Right atrium auricular region (tissue), 2 donors: ENCODE measurements around the gene SELENOS. TPM values are rescaled to one million over a fixed set of nuclear protein-coding genes. Genes with fewer than 3 reads are reported as not detected.
A peak's percentile ranks its signal among the peaks of the same experiment; 100 is the strongest.

Experiments used
- DNase-seq: peaks from one replicate; pipeline ENCODE4 v3.0.0-alpha.2; 2019; ENCODE audit warnings: low spot score
- H3K27ac ChIP-seq, 2 donors: fragments of 200-600 bp; sonication (generic); 1 replicate in 1 of 2; 2 replicates in 1 of 2; pipeline ENCODE4 v1.5.1; 2016 to 2019
- H3K27me3 ChIP-seq, 2 donors: fragments of 200-600 bp; sonication (generic); one replicate each; pipeline versions ENCODE4 v1.5.1 to v1.6.0; 2017 to 2019
- H3K36me3 ChIP-seq: fragments of 200-600 bp; sonication (generic); one replicate; pipeline ENCODE4 v1.5.1; 2016
- H3K4me1 ChIP-seq, 2 donors: fragments of 200-600 bp; sonication (generic); one replicate each; pipeline versions ENCODE4 v1.5.1 to v1.6.0; 2017 to 2019
- H3K4me3 ChIP-seq, 2 donors: fragments of 200-600 bp; sonication (generic); 1 replicate in 1 of 2; 2 replicates in 1 of 2; pipeline ENCODE4 v1.5.1; 2017 to 2019; ENCODE audit warnings: mild to moderate bottlenecking in 1 of 2, moderate library complexity in 1 of 2
- H3K9me3 ChIP-seq, 2 donors: fragments of 200-600 bp; sonication (generic); one replicate each; pipeline ENCODE4 v1.5.1; 2019
- CTCF ChIP-seq, 2 donors: fragments of 200-600 bp; sonication (generic); IDR thresholded peaks; one replicate each; pipeline ENCODE4 v1.5.1; 2019; ENCODE audit warnings: antibody characterized with exemption in 2 of 2
- total RNA-seq, 2 donors: library from RNA; depleted of rRNA; stranded (reverse); fragments of >200 nt; gene quantifications; one replicate each; pipeline ENCODE4 v1.1.0, GENCODE V29; 2016

The SELENOS gene
- total RNA-seq, 2 donors from 2014 or later, result 52.4 to 60.6 TPM

GRCh38 chr15:101242999-101243336 is 34.3 kb downstream of the SELENOS start:
- peak overlapping the region; percentile 40 to 41 for H3K27ac ChIP-seq
- DNase-seq, result no peak
- no peak for TF ChIP-seq CTCF (IDR thresholded peaks at IDR 0.05)
- peaks cover 0 to 89% of the 10 kb centered on the region in 2 donors for H3K4me1 ChIP-seq
- H3K36me3 ChIP-seq, result no peaks in the 10 kb centered on the region
- H3K27me3 ChIP-seq, result no peaks in the 10 kb centered on the region
- no peak overlapping the region for H3K4me3 ChIP-seq
- no peaks in the 10 kb centered on the region for H3K9me3 ChIP-seq

- Histone ChIP-seq H3K4me1 (peaks cover 0 to 83% of the 10 kb centered on the region in 2 donors), H3K4me3 (no peak overlapping the region)
- no peak for DNase-seq
These were observed 34.9 kb downstream of the SELENOS start for GRCh38 chr15:101242160-101242998.

GRCh38 chr15:101240358-101240757 is 36.9 kb downstream of the SELENOS start:
- peaks cover under 1% of the 10 kb centered on the region for H3K36me3 ChIP-seq
- H3K27me3 ChIP-seq, result no peaks in the 10 kb centered on the region
- peak overlapping the region; percentile 19 to 28 for H3K27ac ChIP-seq
- no peak for TF ChIP-seq CTCF (IDR thresholded peaks at IDR 0.05)
- no peaks in the 10 kb centered on the region for H3K9me3 ChIP-seq
- H3K4me3 ChIP-seq, result no peak overlapping the region
- H3K4me1 ChIP-seq, result peaks cover 0 to 64% of the 10 kb centered on the region in 2 donors
- no peak for DNase-seq

More at GRCh38 chr15:101242160-101242998, 34.9 kb downstream of the SELENOS start:
- H3K9me3 ChIP-seq, result no peaks in the 10 kb centered on the region
- no peaks in the 10 kb centered on the region for H3K36me3 ChIP-seq
- H3K27me3 ChIP-seq, result no peaks in the 10 kb centered on the region
- H3K27ac ChIP-seq, result peak overlapping the region; percentile 40 to 41
- TF ChIP-seq CTCF (IDR thresholded peaks at IDR 0.05), result no peak

- Histone ChIP-seq H3K36me3 (peaks cover 6% of the 10 kb centered on the region), H3K4me1 (peaks cover 0 to 58% of the 10 kb centered on the region in 2 donors), H3K27ac (peak overlapping the region; percentile 19 to 47), H3K4me3 (peak overlapping the region in 1 of 2 donors; percentile 6), H3K27me3 (no peaks in the 10 kb centered on the region), H3K9me3 (no peaks in the 10 kb centered on the region)
- TF ChIP-seq CTCF (IDR thresholded peaks at IDR 0.05), result no peak
- DNase-seq, result no peak
These were observed 37.6 kb downstream of the SELENOS start for GRCh38 chr15:101239724-101240136.

- Histone ChIP-seq H3K4me3 (no peak overlapping the region), H3K4me1 (peaks cover 0 to 46% of the 10 kb centered on the region in 2 donors), H3K27ac (no peak overlapping the region), H3K27me3 (no peaks in the 10 kb centered on the region), H3K36me3 (peaks cover 22% of the 10 kb centered on the region), H3K9me3 (no peaks in the 10 kb centered on the region)
- DNase-seq, result no peak
- no peak for TF ChIP-seq CTCF (IDR thresholded peaks at IDR 0.05)
These were observed 40.0 kb downstream of the SELENOS start for GRCh38 chr15:101237251-101237650.
